Osteocyte (in vitro differentiated cells): ENCODE measurements around the gene EPS8L1. TPM values are rescaled to one million over a fixed set of nuclear protein-coding genes. Genes with fewer than 3 reads are reported as not detected.

Experiments
- DNase-seq: peaks from one replicate; pipeline ENCODE4 v3.0.0; 2021; ENCODE audit warnings: mixed read lengths; ENCODE audit not compliant: unreplicated experiment; ENCODE audit errors: extremely low spot score
- H3K27ac Mint-ChIP-seq: one replicate; pipeline ENCODE4 v1.8.0; 2021; ENCODE audit warnings: mild to moderate bottlenecking, mixed read lengths; ENCODE audit not compliant: unreplicated experiment
- H3K27me3 Mint-ChIP-seq: one replicate; pipeline ENCODE4 v1.8.0; 2021; ENCODE audit warnings: mixed read lengths; ENCODE audit not compliant: unreplicated experiment
- H3K36me3 Mint-ChIP-seq: one replicate; pipeline ENCODE4 v1.8.0; 2021; ENCODE audit warnings: mixed read lengths; ENCODE audit not compliant: unreplicated experiment
- H3K4me1 Mint-ChIP-seq: one replicate; pipeline ENCODE4 v1.8.0; 2021; ENCODE audit warnings: mixed read lengths; ENCODE audit not compliant: unreplicated experiment
- H3K4me3 Mint-ChIP-seq: one replicate; pipeline ENCODE4 v1.8.0; 2021; ENCODE audit warnings: mild to moderate bottlenecking, moderate library complexity, mixed read lengths; ENCODE audit not compliant: unreplicated experiment
- H3K9me3 Mint-ChIP-seq: one replicate; pipeline ENCODE4 v1.8.0; 2021; ENCODE audit warnings: mixed read lengths; ENCODE audit not compliant: unreplicated experiment
- total RNA-seq: library from RNA; stranded (reverse); gene quantifications from 2 replicates; pipeline ENCODE4 v1.2.1, GENCODE V29; 2021
- TF ChIP-seq, protein P1 (sequence below): fragments of 200-600 bp; sonication (generic); IDR thresholded peaks from 2 replicates; pipeline ENCODE4 v1.5.0; 2021; ENCODE audit warnings: antibody characterized with exemption, mild to moderate bottlenecking, moderate library complexity

EPS8L1 gene
- total RNA-seq, 1 donor from 2014 or later, result 4.5 TPM

DNA sequence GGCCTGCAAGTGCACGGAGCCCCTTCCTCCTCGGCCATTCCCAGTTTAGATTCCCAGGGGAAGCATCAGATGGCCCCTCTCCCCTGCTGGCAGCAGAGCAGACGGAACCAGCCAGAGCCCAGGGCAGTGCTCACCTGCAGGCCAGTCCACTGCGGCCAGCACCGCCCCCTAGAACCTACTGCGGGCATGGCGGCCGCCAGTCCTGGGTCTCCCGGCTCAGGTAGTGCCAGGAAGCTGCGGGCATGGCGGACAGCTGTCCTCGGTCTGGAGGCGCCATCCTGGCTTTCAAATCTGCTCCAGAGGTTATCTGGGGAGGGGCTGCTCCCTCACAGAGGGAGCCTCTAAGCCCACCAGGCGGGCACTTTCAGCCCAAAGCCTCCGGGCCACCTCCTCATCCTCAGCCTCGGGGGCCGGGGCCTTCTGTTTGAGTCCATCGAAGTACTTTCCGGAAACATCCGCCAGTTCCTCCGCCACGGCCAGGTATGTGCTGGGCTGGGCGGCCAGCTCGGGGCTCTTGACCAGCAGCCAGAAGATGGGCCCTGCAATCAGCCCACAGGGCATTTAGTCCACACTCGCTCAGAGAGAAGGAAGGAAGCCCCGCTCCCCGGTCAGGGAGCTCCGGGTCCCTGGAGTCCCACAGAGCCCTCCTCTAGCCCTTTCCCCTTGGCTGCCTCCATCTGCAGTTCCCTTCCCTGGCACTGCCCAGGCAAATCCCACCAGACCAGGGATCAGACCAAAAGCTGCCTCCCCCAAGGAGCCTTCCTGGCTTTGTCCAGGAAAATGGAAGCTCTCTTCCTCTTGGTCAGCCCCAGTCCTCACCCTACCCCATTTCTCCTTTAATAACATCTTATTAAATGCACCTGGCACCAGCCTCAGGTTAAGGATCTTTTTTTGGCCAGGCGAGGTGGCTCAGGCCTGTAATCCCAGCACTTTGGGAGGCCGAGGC lies 30.6 kb upstream of the EPS8L1 start:
- Mint-ChIP-seq H3K27me3 (no peaks in the 10 kb centered on the region), H3K4me3 (no peak overlapping the region), H3K27ac (no peak overlapping the region), H3K9me3 (no peaks in the 10 kb centered on the region), H3K4me1 (no peaks in the 10 kb centered on the region), H3K36me3 (peaks cover 15% of the 10 kb centered on the region)
- TF ChIP-seq, protein P1, sequence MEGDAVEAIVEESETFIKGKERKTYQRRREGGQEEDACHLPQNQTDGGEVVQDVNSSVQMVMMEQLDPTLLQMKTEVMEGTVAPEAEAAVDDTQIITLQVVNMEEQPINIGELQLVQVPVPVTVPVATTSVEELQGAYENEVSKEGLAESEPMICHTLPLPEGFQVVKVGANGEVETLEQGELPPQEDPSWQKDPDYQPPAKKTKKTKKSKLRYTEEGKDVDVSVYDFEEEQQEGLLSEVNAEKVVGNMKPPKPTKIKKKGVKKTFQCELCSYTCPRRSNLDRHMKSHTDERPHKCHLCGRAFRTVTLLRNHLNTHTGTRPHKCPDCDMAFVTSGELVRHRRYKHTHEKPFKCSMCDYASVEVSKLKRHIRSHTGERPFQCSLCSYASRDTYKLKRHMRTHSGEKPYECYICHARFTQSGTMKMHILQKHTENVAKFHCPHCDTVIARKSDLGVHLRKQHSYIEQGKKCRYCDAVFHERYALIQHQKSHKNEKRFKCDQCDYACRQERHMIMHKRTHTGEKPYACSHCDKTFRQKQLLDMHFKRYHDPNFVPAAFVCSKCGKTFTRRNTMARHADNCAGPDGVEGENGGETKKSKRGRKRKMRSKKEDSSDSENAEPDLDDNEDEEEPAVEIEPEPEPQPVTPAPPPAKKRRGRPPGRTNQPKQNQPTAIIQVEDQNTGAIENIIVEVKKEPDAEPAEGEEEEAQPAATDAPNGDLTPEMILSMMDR, result no peak
- DNase-seq, result no peak

DNA sequence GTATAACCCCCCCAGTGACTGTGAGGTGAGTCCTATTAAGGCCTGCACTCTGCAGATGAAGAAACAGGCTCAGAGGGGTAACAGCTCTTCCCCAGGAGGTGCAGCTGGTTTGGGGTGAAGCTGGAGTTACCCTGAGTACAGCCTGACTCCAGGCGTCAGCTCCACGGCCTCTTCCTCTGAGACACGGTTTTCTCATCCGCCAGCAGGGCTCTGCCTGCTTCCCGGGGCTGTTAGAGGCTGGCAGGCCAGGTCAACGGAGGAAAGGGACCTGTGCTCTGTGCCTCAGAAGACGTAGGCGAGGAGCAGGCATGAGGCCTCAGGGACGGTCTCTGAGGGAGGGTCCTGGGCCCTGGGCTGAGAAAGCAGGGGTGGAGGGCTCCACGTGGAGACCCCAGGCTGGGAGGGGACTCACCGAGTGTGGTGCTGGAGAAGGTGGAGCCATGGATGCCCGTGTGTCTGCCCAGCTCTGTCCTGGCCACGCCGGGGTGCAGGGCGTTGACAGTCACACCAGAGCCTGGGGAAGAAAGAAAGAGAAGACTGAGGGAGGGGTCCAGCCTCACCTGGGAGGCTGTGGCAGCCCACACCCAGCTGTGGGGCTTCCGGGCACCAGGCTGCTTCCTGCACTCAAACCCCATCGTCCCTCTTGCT lies 28.6 kb upstream of the EPS8L1 start:
- Mint-ChIP-seq H3K27ac (no peak overlapping the region), H3K4me3 (no peak overlapping the region), H3K36me3 (peaks cover 16% of the 10 kb centered on the region), H3K9me3 (no peaks in the 10 kb centered on the region), H3K4me1 (no peaks in the 10 kb centered on the region), H3K27me3 (no peaks in the 10 kb centered on the region)
- no peak for DNase-seq
- TF ChIP-seq, protein P1, result no peak

DNA sequence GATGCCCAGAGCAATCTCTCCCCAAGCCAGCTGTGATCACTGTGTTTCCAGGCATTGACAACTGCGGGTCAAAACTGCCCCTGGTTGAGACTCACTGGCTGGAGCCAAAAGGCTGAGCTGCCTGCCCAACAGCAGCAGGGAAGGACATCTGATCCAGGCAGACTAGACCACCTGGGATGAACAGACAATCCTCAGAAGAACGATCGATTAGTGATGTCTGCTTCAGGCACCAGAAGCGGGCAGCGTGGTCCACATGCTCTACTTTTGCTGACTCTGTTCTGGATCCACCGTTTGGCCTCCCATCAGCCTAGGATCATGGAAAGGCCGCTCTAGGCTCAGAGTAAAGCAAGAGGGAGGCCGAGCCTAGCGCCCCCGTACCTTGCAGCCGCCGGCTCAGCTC lies 27.7 kb upstream of the EPS8L1 start:
- DNase-seq, result no peak
- Mint-ChIP-seq H3K27ac (no peak overlapping the region), H3K4me3 (no peak overlapping the region), H3K4me1 (no peaks in the 10 kb centered on the region), H3K36me3 (peaks cover 15% of the 10 kb centered on the region), H3K27me3 (no peaks in the 10 kb centered on the region), H3K9me3 (no peaks in the 10 kb centered on the region)
- TF ChIP-seq, protein P1, result no peak

DNA sequence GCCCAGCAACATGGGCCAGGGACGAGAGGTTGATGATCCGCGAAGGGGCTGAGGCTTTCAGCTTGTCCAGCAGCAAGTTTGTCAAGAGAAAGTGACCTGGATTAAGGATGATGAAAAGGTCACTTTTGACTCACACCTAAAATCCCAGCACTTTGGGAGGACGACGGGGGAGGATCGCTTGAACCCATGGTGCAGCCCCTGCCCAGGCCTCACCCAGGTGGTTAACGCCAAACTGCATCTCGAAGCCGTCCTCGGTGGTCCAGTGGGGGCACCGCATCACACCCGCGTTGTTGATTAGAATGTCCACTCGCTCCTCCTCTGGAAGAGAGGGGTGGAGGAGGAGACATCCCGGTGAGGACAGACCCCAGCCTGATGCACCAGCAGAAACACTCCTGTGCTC lies 27.2 kb upstream of the EPS8L1 start:
- Mint-ChIP-seq H3K4me3 (no peak overlapping the region), H3K36me3 (peaks cover 20% of the 10 kb centered on the region), H3K27me3 (no peaks in the 10 kb centered on the region), H3K27ac (no peak overlapping the region), H3K4me1 (no peaks in the 10 kb centered on the region), H3K9me3 (no peaks in the 10 kb centered on the region)
- TF ChIP-seq, protein P1, result no peak
- DNase-seq, result no peak
